MM.1S (cell line): ENCODE measurements around the gene GOLGA7B.

Experiments used
- DNase-seq: peaks from one replicate; pipeline ENCODE4 v3.0.0-alpha.2; 2015
- H2AFZ ChIP-seq: fragments of 300-600 bp; sonication (generic); 2 replicates; pipeline ENCODE4 v1.6.0; 2016; ENCODE audit warnings: antibody characterized with exemption, low read length
- H3F3A ChIP-seq: fragments of 300-600 bp; sonication (generic); 2 replicates; pipeline ENCODE4 v1.6.1; 2016; ENCODE audit warnings: mild to moderate bottlenecking, antibody characterized with exemption, low read length, moderate library complexity, mixed read lengths; ENCODE audit not compliant: insufficient read depth
- H3K27ac ChIP-seq: fragments of 300-600 bp; sonication (generic); 2 replicates; pipeline ENCODE4 v1.5.1; 2016; ENCODE audit warnings: mild to moderate bottlenecking, low read length
- H3K27me3 ChIP-seq: fragments of 300-600 bp; sonication (generic); replicated peaks from 2 replicates; pipeline ENCODE4 v1.6.0; 2016; ENCODE audit warnings: low read length; ENCODE audit not compliant: insufficient read depth
- H3K36me3 ChIP-seq: fragments of 300-600 bp; sonication (generic); replicated peaks from 2 replicates; pipeline ENCODE4 v1.6.1; 2016; ENCODE audit warnings: mild to moderate bottlenecking, low read length, mixed read lengths; ENCODE audit not compliant: insufficient read depth
- H3K4me1 ChIP-seq: fragments of 300-600 bp; sonication (generic); 2 replicates; pipeline ENCODE4 v1.6.1; 2016; ENCODE audit warnings: low read length, mixed read lengths
- H3K4me2 ChIP-seq: fragments of 300-600 bp; sonication (generic); 2 replicates; pipeline ENCODE4 v1.6.0; 2016; ENCODE audit warnings: low read depth, low read length
- H3K4me3 ChIP-seq: fragments of 300-600 bp; sonication (generic); 2 replicates; pipeline ENCODE4 v1.5.1; 2016; ENCODE audit warnings: low read length, mixed read lengths
- H3K79me2 ChIP-seq: fragments of 300-600 bp; sonication (generic); 2 replicates; pipeline ENCODE4 v1.6.1; 2016; ENCODE audit warnings: mixed run types, low read length, mixed read lengths
- H3K9ac ChIP-seq: fragments of 300-600 bp; sonication (generic); 2 replicates; pipeline ENCODE4 v1.6.1; 2016; ENCODE audit warnings: low read length, mixed read lengths
- H3K9me2 ChIP-seq: fragments of 300-600 bp; sonication (generic); replicated peaks from 2 replicates; pipeline ENCODE4 v1.6.1; 2016; ENCODE audit warnings: mild to moderate bottlenecking, low read length, mixed read lengths; ENCODE audit not compliant: insufficient read depth
- H3K9me3 ChIP-seq: fragments of 300-600 bp; sonication (generic); replicated peaks from 2 replicates; pipeline ENCODE4 v1.6.1; 2016; ENCODE audit warnings: mild to moderate bottlenecking, low read length, mixed read lengths; ENCODE audit not compliant: insufficient read depth
- H4K20me1 ChIP-seq: fragments of 300-600 bp; sonication (generic); 2 replicates; pipeline ENCODE4 v1.6.1; 2016; ENCODE audit warnings: mild to moderate bottlenecking, low read length, moderate library complexity, mixed read lengths; ENCODE audit not compliant: insufficient read depth
- CTCF ChIP-seq: fragments of 300-600 bp; sonication (generic); IDR thresholded peaks from 2 replicates; pipeline ENCODE4 v1.5.1; 2016; ENCODE audit warnings: antibody characterized with exemption, low read length, mixed read lengths
- EZH2 ChIP-seq: fragments of 300-600 bp; sonication (generic); optimal IDR thresholded peaks from 2 replicates; pipeline ENCODE3; 2017; ENCODE audit warnings: low read depth, mild to moderate bottlenecking, antibody characterized with exemption, low read length, mixed read lengths
- EZH2phosphoT487 ChIP-seq: fragments of 300-600 bp; sonication (generic); IDR thresholded peaks from 2 replicates; pipeline ENCODE4 v1.6.1; 2018; ENCODE audit warnings: antibody characterized with exemption, low read length

The GOLGA7B gene

GRCh38 chr10:97814996-97815395, 34.6 kb upstream of the GOLGA7B start:
- Histone ChIP-seq H3F3A (no peaks in the 10 kb centered on the region), H3K9me2 (no peaks in the 10 kb centered on the region), H3K9ac (no peak overlapping the region), H3K27ac (no peak overlapping the region), H3K27me3 (peaks cover 6% of the 10 kb centered on the region; the same call in 1 of the 2 replicates), H3K36me3 (no peaks in the 10 kb centered on the region), H3K4me2 (no peak overlapping the region), H3K9me3 (no peaks in the 10 kb centered on the region), H3K79me2 (no peaks in the 10 kb centered on the region), H2AFZ (no peak overlapping the region), H3K4me1 (no peaks in the 10 kb centered on the region), H3K4me3 (no peak overlapping the region), H4K20me1 (no peaks in the 10 kb centered on the region)
- DNase-seq, result no peak
- no peak for TF ChIP-seq EZH2
- TF ChIP-seq EZH2phosphoT487, result no peak
- TF ChIP-seq CTCF, result no peak

- Histone ChIP-seq H2AFZ (no peak overlapping the region), H3K27me3 (peaks cover 6% of the 10 kb centered on the region; the same call in 1 of the 2 replicates), H3K27ac (no peak overlapping the region), H3K9me3 (no peaks in the 10 kb centered on the region), H4K20me1 (no peaks in the 10 kb centered on the region), H3K9ac (no peak overlapping the region), H3K4me3 (no peak overlapping the region), H3K9me2 (no peaks in the 10 kb centered on the region), H3K4me1 (no peaks in the 10 kb centered on the region), H3K79me2 (no peaks in the 10 kb centered on the region), H3F3A (no peaks in the 10 kb centered on the region), H3K36me3 (no peaks in the 10 kb centered on the region), H3K4me2 (no peak overlapping the region)
- TF ChIP-seq EZH2 (no peak), CTCF (no peak), EZH2phosphoT487 (no peak)
- DNase-seq, result no peak
These were observed 33.0 kb upstream of the GOLGA7B start for GRCh38 chr10:97816609-97817008.

- Histone ChIP-seq H3K9me2 (no peaks in the 10 kb centered on the region), H3K4me2 (no peak overlapping the region), H3K4me3 (no peak overlapping the region), H2AFZ (no peak overlapping the region), H3K36me3 (no peaks in the 10 kb centered on the region), H3K9ac (no peak overlapping the region), H3K27me3 (peaks cover 3% of the 10 kb centered on the region; the same call in 1 of the 2 replicates), H3K79me2 (no peaks in the 10 kb centered on the region), H3F3A (no peaks in the 10 kb centered on the region), H4K20me1 (no peaks in the 10 kb centered on the region), H3K4me1 (no peaks in the 10 kb centered on the region), H3K9me3 (no peaks in the 10 kb centered on the region), H3K27ac (no peak overlapping the region)
- DNase-seq, result no peak
- TF ChIP-seq EZH2 (no peak), CTCF (no peak)
These were observed 31.1 kb upstream of the GOLGA7B start for GRCh38 chr10:97818572-97818971.
